22Rv1 (cell line): Measurements from ENCODE around the gene CEP192.

Experiments
- CTCF ChIP-seq: fragments of 450-650 bp; IDR thresholded peaks from 2 replicates; pipeline ENCODE4 v1.5.1; 2017; ENCODE audit warnings: mild to moderate bottlenecking
- ZFX ChIP-seq: fragments of 450-650 bp; IDR thresholded peaks from 2 replicates; pipeline ENCODE4 v1.6.1; 2017; ENCODE audit warnings: antibody characterized with exemption, borderline replicate concordance

GRCh38 chr18:13165636-13166423 lies 174.7 kb downstream of the CEP192 start:
- no peak for TF ChIP-seq CTCF
- TF ChIP-seq ZFX: no peak
